Measurements from ENCODE around the gene TTC39B.

TTC39B gene

GRCh38 chr9:15278091-15278687, 28.8 kb downstream of the TTC39B start:
- H3K27me3 ChIP-seq, result no peaks in the 10 kb centered on the region; the same call in 1 of the 2 replicates
- no peak overlapping the region for H3K4me3 ChIP-seq (ENCODE audit: low read depth, low read length)
- H3K36me3 ChIP-seq, result no peaks in the 10 kb centered on the region
- no peaks in the 10 kb centered on the region for H3K9me3 ChIP-seq
- no peaks in the 10 kb centered on the region for H3K4me1 ChIP-seq
- DNase-seq, result no peak
- TF ChIP-seq CTCF (IDR thresholded peaks at IDR 0.05; ENCODE audit: low read depth, low read length), result no peak

DNA sequence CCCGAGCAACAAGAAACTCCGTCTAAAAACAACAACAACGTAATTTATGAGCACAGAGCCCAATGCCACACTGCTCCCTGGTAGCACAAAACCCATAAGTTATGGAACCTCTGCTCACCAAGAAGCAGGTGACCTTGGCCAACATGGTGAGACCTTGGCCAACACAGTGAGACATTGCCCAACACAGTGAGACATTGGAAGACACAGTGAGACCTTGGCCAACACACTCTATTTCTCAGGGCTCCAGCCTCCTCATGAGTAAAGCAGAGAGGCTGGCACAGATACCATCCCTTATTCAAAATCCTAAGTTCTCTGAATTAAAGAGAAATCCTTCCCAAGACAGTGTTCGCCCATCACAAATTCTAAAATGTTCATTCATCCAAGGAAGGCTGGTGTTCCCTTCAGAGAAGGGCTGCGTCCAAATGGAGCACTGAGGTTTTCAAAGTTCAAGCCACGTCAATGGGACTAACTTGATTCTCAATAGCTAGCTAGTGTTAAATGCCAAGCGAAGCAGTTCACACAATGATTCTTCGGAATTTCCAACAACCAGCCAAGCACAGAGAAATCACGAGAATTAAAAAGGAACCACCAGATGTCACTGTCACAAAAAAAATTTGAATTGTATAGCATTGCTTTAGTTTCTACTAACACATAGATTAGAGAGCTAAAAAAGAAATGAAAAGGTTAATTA, 29.5 kb downstream of the TTC39B start:
- H3K4me3 ChIP-seq (ENCODE audit: low read depth, low read length), result no peak overlapping the region
- no peaks in the 10 kb centered on the region; the same call in none of the 2 replicates for H3K27me3 ChIP-seq
- no peaks in the 10 kb centered on the region for H3K9me3 ChIP-seq
- H3K4me1 ChIP-seq, result no peaks in the 10 kb centered on the region
- no peak for DNase-seq
- H3K36me3 ChIP-seq, result no peaks in the 10 kb centered on the region
- TF ChIP-seq CTCF (IDR thresholded peaks at IDR 0.05; ENCODE audit: low read depth, low read length), result peak; percentile 30

DNA sequence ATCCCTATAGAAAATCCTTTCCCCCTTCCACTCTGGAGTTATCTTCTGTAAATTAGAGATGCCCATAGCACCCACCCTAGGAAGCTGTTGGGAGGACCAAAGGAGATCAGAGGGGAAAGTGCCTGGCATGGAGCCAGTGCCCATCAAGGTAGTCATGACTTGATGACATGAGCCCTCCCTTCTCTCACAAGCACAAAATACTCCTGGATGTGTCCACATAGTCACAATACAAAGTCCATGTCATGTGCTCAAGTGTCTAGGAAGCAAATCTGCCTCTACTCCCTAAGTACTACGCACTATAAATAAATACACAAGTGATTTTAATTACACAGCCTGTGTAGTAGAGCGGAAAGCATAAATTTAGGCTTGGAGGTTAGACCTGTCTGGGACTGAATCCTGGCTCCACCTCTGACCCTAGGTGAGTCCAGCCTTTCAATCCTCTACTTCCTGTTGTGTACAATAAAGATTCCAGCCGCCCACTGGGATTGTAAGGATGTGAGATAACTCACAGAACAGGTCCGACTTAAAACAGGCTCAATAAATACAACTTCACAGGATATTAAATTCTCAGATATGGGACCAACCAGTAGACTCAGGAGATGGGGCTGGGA, 30.6 kb downstream of the TTC39B start:
- H3K9me3 ChIP-seq, result no peaks in the 10 kb centered on the region
- no peak for DNase-seq
- H3K27me3 ChIP-seq, result no peaks in the 10 kb centered on the region; the same call in 1 of the 2 replicates
- H3K4me3 ChIP-seq (ENCODE audit: low read depth, low read length), result no peak overlapping the region
- no peak for TF ChIP-seq CTCF (IDR thresholded peaks at IDR 0.05; ENCODE audit: low read depth, low read length)
- H3K36me3 ChIP-seq, result no peaks in the 10 kb centered on the region
- H3K4me1 ChIP-seq, result no peaks in the 10 kb centered on the region

DNA sequence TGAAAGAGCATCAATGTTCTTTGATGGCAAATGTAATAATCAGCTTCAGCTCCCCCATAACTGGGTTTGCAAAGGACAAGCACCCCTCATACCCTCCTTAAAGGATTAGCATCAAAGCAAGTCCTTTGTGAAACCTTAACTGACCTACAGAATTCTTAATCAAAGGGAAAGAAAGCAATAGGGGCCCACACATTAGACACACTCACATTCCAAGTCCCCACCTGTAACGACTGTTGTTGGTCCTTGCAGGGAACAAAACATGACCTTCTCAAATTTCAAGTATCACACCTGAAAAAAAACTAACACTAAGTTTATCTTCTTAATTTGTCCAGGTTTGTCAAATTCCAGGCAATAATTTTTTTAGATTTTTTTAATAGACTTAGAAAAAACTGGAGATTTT, 32.6 kb downstream of the TTC39B start:
- Histone ChIP-seq H3K36me3 (no peaks in the 10 kb centered on the region), H3K4me1 (no peaks in the 10 kb centered on the region), H3K27me3 (no peaks in the 10 kb centered on the region; the same call in 1 of the 2 replicates), H3K4me3 (ENCODE audit: low read depth, low read length) (no peak overlapping the region), H3K9me3 (no peaks in the 10 kb centered on the region)
- DNase-seq, result no peak
- no peak for TF ChIP-seq CTCF (IDR thresholded peaks at IDR 0.05; ENCODE audit: low read depth, low read length)

DNA sequence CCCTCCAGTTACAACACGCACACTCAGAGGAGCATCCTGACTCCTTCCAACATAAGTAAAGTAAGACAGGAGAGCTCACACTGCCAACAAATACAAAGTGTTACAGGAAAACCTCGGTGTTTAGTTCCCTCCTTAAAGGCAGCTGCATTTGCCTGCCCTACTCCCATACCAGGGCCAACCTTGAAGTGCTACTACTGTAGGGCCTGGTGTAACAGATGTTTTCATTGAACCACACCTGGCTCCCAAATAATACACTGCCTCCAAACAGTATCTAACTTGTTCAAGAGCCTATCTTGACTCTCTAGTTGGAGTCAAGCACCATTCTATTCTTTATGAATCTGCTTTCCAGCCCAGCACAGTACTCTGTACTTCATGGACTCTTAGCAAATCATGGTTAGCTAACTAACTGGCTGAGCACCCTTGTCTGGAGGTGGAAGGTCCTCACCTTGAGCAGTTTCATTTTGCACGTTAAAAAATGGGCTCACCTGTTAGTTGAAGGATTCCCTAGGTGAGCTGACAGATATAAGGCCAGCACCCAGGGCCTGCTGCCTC, 34.6 kb downstream of the TTC39B start:
- Histone ChIP-seq H3K36me3 (no peaks in the 10 kb centered on the region), H3K9me3 (no peaks in the 10 kb centered on the region), H3K27me3 (no peaks in the 10 kb centered on the region; the same call in 1 of the 2 replicates), H3K4me3 (ENCODE audit: low read depth, low read length) (no peak overlapping the region), H3K4me1 (no peaks in the 10 kb centered on the region)
- no peak for DNase-seq
- TF ChIP-seq CTCF (IDR thresholded peaks at IDR 0.05; ENCODE audit: low read depth, low read length), result no peak

Data from BE2C (cell line).